Measurements from ENCODE around the gene RPAP2. TPM values are rescaled to one million over a fixed set of nuclear protein-coding genes. Genes with fewer than 3 reads are reported as not detected.

The RPAP2 gene
- total and polyA plus RNA-seq, 7 experiments from 2014 or later, result 21.3 to 50.7 (median 29.6) TPM

- CTCF ChIA-PET, result no interaction called here
- Mint-ChIP-seq H3K4me1 (peaks cover 9 to 37% (median 17%) of the 10 kb centered on the region in 7 donors), H3K4me3 (no peak overlapping the region), H3K27ac (peak overlapping the region in 1 of 9 donors; percentile 9), H3K27me3 (no peaks in the 10 kb centered on the region), H3K36me3 (peaks cover 18 to 86% (median 78%) of the 10 kb centered on the region in 5 donors), H3K9me3 (peaks cover 6 to 35% (median 18%) of the 10 kb centered on the region in 11 donors)
- POLR2A ChIA-PET, result interaction anchor here (0.8 kb wide), 1 partner anchor 161 kb away, joined by 3 read pairs; no protein-coding TSS in a partner anchor
- no peaks in the 10 kb centered on the region for H3K4me1 ChIP-seq (ENCODE audit: control insufficient read depth in 2 of 2, insufficient read depth in 2 of 2, low read length in 2 of 2)
- intact Hi-C loops (cut with micrococcal nuclease), result no loop called here
- DNase-seq (no peak), ATAC-seq (no peak)
- H3K36me3 ChIP-seq (ENCODE audit: control insufficient read depth in 2 of 3, insufficient read depth in 3 of 3, low read length in 3 of 3), result peaks cover 0 to 25% (median 4%) of the 10 kb centered on the region in 3 experiments
- H3K27ac ChIP-seq (ENCODE audit: low read depth, low read length), result no peak overlapping the region
- no peak overlapping the region for H3K4me3 ChIP-seq (ENCODE audit: low read length)
- H3K27me3 ChIP-seq (ENCODE audit: control insufficient read depth in 2 of 2, insufficient read depth in 2 of 2, low read length in 2 of 2), result no peaks in the 10 kb centered on the region
- peaks cover 0 to 11% (median 0%) of the 10 kb centered on the region in 3 experiments for H3K9me3 ChIP-seq (ENCODE audit: control insufficient read depth in 2 of 3, low read length in 3 of 3)
These were observed 28.9 kb downstream of the RPAP2 start for GRCh38 chr1:92327794-92328193.

GRCh38 chr1:92329347-92330129, 30.7 kb downstream of the RPAP2 start:
- Histone ChIP-seq H3K4me3 (ENCODE audit: low read length) (no peak overlapping the region), H3K27me3 (ENCODE audit: control insufficient read depth in 2 of 2, insufficient read depth in 2 of 2, low read length in 2 of 2) (no peaks in the 10 kb centered on the region), H3K4me1 (ENCODE audit: control insufficient read depth in 2 of 2, insufficient read depth in 2 of 2, low read length in 2 of 2) (no peaks in the 10 kb centered on the region), H3K27ac (ENCODE audit: low read depth, low read length) (no peak overlapping the region), H3K9me3 (ENCODE audit: control insufficient read depth in 2 of 3, low read length in 3 of 3) (peaks cover 0 to 11% (median 0%) of the 10 kb centered on the region in 3 experiments), H3K36me3 (ENCODE audit: control insufficient read depth in 2 of 3, insufficient read depth in 3 of 3, low read length in 3 of 3) (peaks cover 0 to 13% (median 0%) of the 10 kb centered on the region in 3 experiments)
- no peaks in the 10 kb centered on the region for H3K27me3 Mint-ChIP-seq
- peaks cover 6 to 35% (median 18%) of the 10 kb centered on the region in 11 donors for H3K9me3 Mint-ChIP-seq
- POLR2A ChIA-PET, result interaction anchor here (0.5 kb wide), 1 partner anchor 805 kb away, joined by 3 read pairs; no protein-coding TSS in a partner anchor
- intact Hi-C loops (cut with micrococcal nuclease), result no loop called here
- no peak overlapping the region for H3K4me3 Mint-ChIP-seq
- DNase-seq (no peak), ATAC-seq (no peak)
- CTCF ChIA-PET, result interaction anchor here (0.6 kb wide), 1 partner anchor 295 kb away, joined by 3 read pairs; no protein-coding TSS in a partner anchor
- peaks cover 18 to 86% (median 78%) of the 10 kb centered on the region in 5 donors for H3K36me3 Mint-ChIP-seq
- H3K4me1 Mint-ChIP-seq, result peaks cover 7 to 31% (median 17%) of the 10 kb centered on the region in 7 donors
- peak overlapping the region in 1 of 9 donors; percentile 41 for H3K27ac Mint-ChIP-seq

- Mint-ChIP-seq H3K4me3 (no peak overlapping the region), H3K4me1 (peaks cover 7 to 20% (median 17%) of the 10 kb centered on the region in 7 donors), H3K36me3 (peaks cover 9 to 59% (median 55%) of the 10 kb centered on the region in 5 donors), H3K9me3 (peaks cover 0 to 5% (median 3%) of the 10 kb centered on the region in 11 donors), H3K27ac (no peak overlapping the region), H3K27me3 (no peaks in the 10 kb centered on the region)
- ATAC-seq (no peak), DNase-seq (no peak)
- Histone ChIP-seq H3K36me3 (ENCODE audit: control insufficient read depth in 2 of 3, insufficient read depth in 3 of 3, low read length in 3 of 3) (peaks cover 0 to 9% (median 6%) of the 10 kb centered on the region in 3 experiments), H3K4me1 (ENCODE audit: control insufficient read depth in 2 of 2, insufficient read depth in 2 of 2, low read length in 2 of 2) (no peaks in the 10 kb centered on the region), H3K27me3 (ENCODE audit: control insufficient read depth in 2 of 2, insufficient read depth in 2 of 2, low read length in 2 of 2) (no peaks in the 10 kb centered on the region), H3K4me3 (ENCODE audit: low read length) (no peak overlapping the region), H3K9me3 (ENCODE audit: control insufficient read depth in 2 of 3, low read length in 3 of 3) (no peaks in the 10 kb centered on the region), H3K27ac (ENCODE audit: low read depth, low read length) (no peak overlapping the region)
- POLR2A ChIA-PET, result interaction anchor here (0.6 to 0.7 kb wide), 2 partner anchors 33 to 459 kb away, joined by 3 to 4 read pairs; no protein-coding TSS in a partner anchor
- CTCF ChIA-PET, result no interaction called here
- intact Hi-C loops (cut with micrococcal nuclease), result no loop called here
These were observed 34.8 kb downstream of the RPAP2 start for GRCh38 chr1:92333668-92334067.

DNA sequence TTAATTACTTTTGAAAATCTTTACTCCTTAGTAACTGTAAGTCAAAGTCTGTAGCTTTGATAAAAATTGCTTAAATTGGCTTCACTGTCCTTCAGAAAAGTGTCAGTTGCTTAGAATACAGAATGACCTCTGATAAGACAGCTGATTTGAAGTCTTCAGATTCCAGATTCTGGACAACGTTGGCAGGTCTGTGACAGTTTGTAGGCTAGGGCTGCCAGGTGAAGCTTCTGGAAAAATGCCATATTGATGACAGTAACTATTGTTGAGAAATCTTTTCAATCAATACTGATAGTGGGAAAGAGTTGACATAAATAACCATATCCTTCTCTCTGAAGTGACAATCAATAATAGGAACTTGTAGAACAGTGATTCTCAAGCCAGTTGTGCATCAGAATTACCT, 41.3 kb downstream of the RPAP2 start:
- ChIA-PET POLR2A (interaction anchor here (0.7 kb wide), 1 partner anchor 9 kb away, joined by 3 read pairs; no protein-coding TSS in a partner anchor), CTCF (interaction anchor here (0.6 to 0.7 kb wide), 2 partner anchors 29 to 494 kb away, joined by 3 read pairs; no protein-coding TSS in a partner anchor)
- H3K36me3 Mint-ChIP-seq, result peaks cover 15 to 42% (median 36%) of the 10 kb centered on the region in 5 donors
- no peaks in the 10 kb centered on the region for H3K4me1 ChIP-seq (ENCODE audit: control insufficient read depth in 2 of 2, insufficient read depth in 2 of 2, low read length in 2 of 2)
- ATAC-seq (no peak), DNase-seq (no peak)
- peaks cover 0 to 9% (median 6%) of the 10 kb centered on the region in 3 experiments for H3K36me3 ChIP-seq (ENCODE audit: control insufficient read depth in 2 of 3, insufficient read depth in 3 of 3, low read length in 3 of 3)
- no peak overlapping the region for H3K4me3 Mint-ChIP-seq
- no peak overlapping the region for H3K27ac ChIP-seq (ENCODE audit: low read depth, low read length)
- H3K4me1 Mint-ChIP-seq, result peaks cover 0 to 10% (median 0%) of the 10 kb centered on the region in 7 donors
- H3K4me3 ChIP-seq (ENCODE audit: low read length), result no peak overlapping the region
- no peaks in the 10 kb centered on the region for H3K27me3 Mint-ChIP-seq
- H3K9me3 ChIP-seq (ENCODE audit: control insufficient read depth in 2 of 3, low read length in 3 of 3), result no peaks in the 10 kb centered on the region
- H3K27ac Mint-ChIP-seq, result no peak overlapping the region
- H3K27me3 ChIP-seq (ENCODE audit: control insufficient read depth in 2 of 2, insufficient read depth in 2 of 2, low read length in 2 of 2), result no peaks in the 10 kb centered on the region
- no peaks in the 10 kb centered on the region for H3K9me3 Mint-ChIP-seq
- intact Hi-C loops (cut with micrococcal nuclease), result loop anchor here in 1 of 2 donors (2.0 kb wide), 1 partner anchor 21 kb away; no protein-coding TSS in a partner anchor

- H3K9me3 Mint-ChIP-seq, result no peaks in the 10 kb centered on the region
- no peak overlapping the region for H3K4me3 Mint-ChIP-seq
- ATAC-seq (no peak), DNase-seq (no peak)
- peaks cover 0 to 14% (median 0%) of the 10 kb centered on the region in 7 donors for H3K4me1 Mint-ChIP-seq
- ChIA-PET POLR2A (no interaction called here), CTCF (no interaction called here)
- intact Hi-C loops (cut with micrococcal nuclease), result no loop called here
- peaks cover 9 to 42% (median 33%) of the 10 kb centered on the region in 5 donors for H3K36me3 Mint-ChIP-seq
- Histone ChIP-seq H3K27me3 (ENCODE audit: control insufficient read depth in 2 of 2, insufficient read depth in 2 of 2, low read length in 2 of 2) (no peaks in the 10 kb centered on the region), H3K4me3 (ENCODE audit: low read length) (no peak overlapping the region), H3K27ac (ENCODE audit: low read depth, low read length) (no peak overlapping the region), H3K9me3 (ENCODE audit: control insufficient read depth in 2 of 3, low read length in 3 of 3) (no peaks in the 10 kb centered on the region), H3K36me3 (ENCODE audit: control insufficient read depth in 2 of 3, insufficient read depth in 3 of 3, low read length in 3 of 3) (peaks cover 0 to 3% (median 0%) of the 10 kb centered on the region in 3 experiments), H3K4me1 (ENCODE audit: control insufficient read depth in 2 of 2, insufficient read depth in 2 of 2, low read length in 2 of 2) (no peaks in the 10 kb centered on the region)
- H3K27me3 Mint-ChIP-seq, result no peaks in the 10 kb centered on the region
- H3K27ac Mint-ChIP-seq, result peak overlapping the region in 1 of 9 donors; percentile 10
These were observed 43.5 kb downstream of the RPAP2 start for GRCh38 chr1:92342401-92342800.

DNA sequence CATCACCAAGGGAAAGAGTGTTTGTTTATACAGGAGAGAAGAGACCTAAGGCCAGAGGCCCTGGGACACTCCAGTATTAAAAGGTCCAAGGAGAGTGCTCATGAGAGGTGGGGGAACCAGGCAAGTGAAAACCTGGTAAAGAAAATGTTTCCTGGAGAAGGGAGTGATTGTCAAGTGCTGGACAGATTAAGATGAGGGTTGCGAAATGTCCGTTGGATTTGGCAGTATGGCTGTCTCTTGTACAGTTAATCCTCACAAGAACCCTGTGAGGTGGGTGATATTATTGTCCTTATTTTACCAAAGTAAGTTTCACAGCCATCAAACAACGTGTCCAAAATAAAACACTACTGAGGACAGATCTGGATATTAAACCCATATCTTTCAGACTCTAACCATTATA, 44.2 kb downstream of the RPAP2 start:
- Histone ChIP-seq H3K27ac (ENCODE audit: low read depth, low read length) (no peak overlapping the region), H3K27me3 (ENCODE audit: control insufficient read depth in 2 of 2, insufficient read depth in 2 of 2, low read length in 2 of 2) (no peaks in the 10 kb centered on the region), H3K36me3 (ENCODE audit: control insufficient read depth in 2 of 3, insufficient read depth in 3 of 3, low read length in 3 of 3) (peaks cover 0 to 3% (median 1%) of the 10 kb centered on the region in 3 experiments), H3K4me3 (ENCODE audit: low read length) (no peak overlapping the region), H3K9me3 (ENCODE audit: control insufficient read depth in 2 of 3, low read length in 3 of 3) (no peaks in the 10 kb centered on the region), H3K4me1 (ENCODE audit: control insufficient read depth in 2 of 2, insufficient read depth in 2 of 2, low read length in 2 of 2) (no peaks in the 10 kb centered on the region)
- Mint-ChIP-seq H3K4me3 (no peak overlapping the region), H3K27ac (no peak overlapping the region), H3K36me3 (peaks cover 10 to 46% (median 36%) of the 10 kb centered on the region in 5 donors), H3K9me3 (no peaks in the 10 kb centered on the region), H3K27me3 (no peaks in the 10 kb centered on the region), H3K4me1 (peaks cover 0 to 17% (median 1%) of the 10 kb centered on the region in 7 donors)
- ATAC-seq (no peak), DNase-seq (no peak)
- intact Hi-C loops (cut with micrococcal nuclease), result no loop called here
- ChIA-PET POLR2A (no interaction called here), CTCF (no interaction called here)
